ENCODE data around the gene ARHGEF4. TPM values are rescaled to one million over a fixed set of nuclear protein-coding genes. Genes with fewer than 3 reads are reported as not detected.
A peak's percentile ranks its signal among the peaks of the same experiment; 100 is the strongest.

ARHGEF4 gene
- total and polyA plus RNA-seq, 10 of the 15 experiments (the other 5 are each of a cell fraction or from before 2014, with no cell fraction given), result 0.02 to 0.24 (median 0.16) TPM; not detected in 6

DNA sequence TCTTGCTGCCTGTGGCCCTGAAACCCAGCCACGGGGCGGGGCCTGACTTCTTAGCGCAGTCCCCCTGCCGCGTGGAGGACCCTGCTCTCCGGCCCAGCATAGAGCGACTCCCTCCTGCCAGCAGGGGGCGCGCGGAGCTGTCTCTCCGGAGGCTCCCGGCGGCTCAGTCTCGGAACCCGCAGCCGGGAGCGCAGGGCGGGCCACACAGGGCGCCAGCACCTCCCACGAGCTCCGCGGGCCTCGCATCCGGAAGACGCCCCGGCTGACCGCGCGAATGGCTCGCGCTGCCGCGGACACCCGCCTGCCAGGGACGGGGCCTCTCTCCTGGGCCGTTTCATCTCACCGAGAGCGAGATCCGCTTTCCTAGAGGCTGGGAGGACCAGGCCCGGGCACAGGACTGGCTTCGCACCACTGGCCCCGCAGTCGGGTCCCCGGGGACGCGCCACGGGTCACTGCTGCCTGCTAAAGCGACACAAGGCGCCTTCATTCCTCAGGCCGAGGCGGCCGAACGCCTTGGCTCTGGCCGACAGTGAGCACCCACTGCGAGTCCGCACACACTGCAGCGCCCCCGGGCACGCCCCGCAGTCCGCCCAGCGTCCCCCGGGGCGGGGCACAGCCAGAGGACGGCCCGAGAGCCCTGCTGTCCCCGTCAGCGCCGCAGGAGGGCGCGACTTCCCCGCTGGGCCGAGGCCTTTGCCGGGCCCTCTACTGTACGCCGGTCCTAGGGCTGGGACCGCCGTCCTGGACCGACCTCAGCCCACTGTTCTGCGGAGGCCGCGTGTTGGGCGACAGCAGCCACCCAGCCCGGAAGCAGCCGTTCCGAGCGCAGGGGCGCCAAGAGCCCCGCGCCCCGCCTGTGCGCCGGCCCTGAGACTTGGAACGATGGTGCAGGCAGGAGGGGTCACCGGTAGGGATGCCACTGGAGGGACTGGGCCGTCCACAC, 39.0 kb upstream of the ARHGEF4 start (continued):
- TF ChIP-seq, protein P1, sequence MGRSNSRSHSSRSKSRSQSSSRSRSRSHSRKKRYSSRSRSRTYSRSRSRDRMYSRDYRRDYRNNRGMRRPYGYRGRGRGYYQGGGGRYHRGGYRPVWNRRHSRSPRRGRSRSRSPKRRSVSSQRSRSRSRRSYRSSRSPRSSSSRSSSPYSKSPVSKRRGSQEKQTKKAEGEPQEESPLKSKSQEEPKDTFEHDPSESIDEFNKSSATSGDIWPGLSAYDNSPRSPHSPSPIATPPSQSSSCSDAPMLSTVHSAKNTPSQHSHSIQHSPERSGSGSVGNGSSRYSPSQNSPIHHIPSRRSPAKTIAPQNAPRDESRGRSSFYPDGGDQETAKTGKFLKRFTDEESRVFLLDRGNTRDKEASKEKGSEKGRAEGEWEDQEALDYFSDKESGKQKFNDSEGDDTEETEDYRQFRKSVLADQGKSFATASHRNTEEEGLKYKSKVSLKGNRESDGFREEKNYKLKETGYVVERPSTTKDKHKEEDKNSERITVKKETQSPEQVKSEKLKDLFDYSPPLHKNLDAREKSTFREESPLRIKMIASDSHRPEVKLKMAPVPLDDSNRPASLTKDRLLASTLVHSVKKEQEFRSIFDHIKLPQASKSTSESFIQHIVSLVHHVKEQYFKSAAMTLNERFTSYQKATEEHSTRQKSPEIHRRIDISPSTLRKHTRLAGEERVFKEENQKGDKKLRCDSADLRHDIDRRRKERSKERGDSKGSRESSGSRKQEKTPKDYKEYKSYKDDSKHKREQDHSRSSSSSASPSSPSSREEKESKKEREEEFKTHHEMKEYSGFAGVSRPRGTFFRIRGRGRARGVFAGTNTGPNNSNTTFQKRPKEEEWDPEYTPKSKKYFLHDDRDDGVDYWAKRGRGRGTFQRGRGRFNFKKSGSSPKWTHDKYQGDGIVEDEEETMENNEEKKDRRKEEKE (IDR thresholded peaks at IDR 0.05), result no peak
- TF ChIP-seq RBBP5 (conservative IDR thresholded peaks at IDR 0.05) (no peak), RELA (IDR thresholded peaks at IDR 0.05; ENCODE audit: borderline replicate concordance, partially characterized antibody) (no peak), RAD21 (IDR thresholded peaks at IDR 0.05; ENCODE audit: insufficient read depth, low read depth, low read length) (peak; percentile 83), EP300 (IDR thresholded peaks at IDR 0.05; ENCODE audit: borderline replicate concordance in 1 of 2, control insufficient read depth in 1 of 2, low read depth in 2 of 2, low read length in 2 of 2) (no peak), YY1 (IDR thresholded peaks at IDR 0.05; ENCODE audit: low read depth, low read length) (peak; percentile 44), BACH1 (IDR thresholded peaks at IDR 0.05; ENCODE audit: borderline replicate concordance) (0 out of 2 replicates have a peak, but pooled peaks have one; percentile 56), JUND (IDR thresholded peaks at IDR 0.05; ENCODE audit: low read depth, low read length) (no peak), IKZF1 (conservative IDR thresholded peaks at IDR 0.05) (peak; percentile 83), NFYB (IDR thresholded peaks at IDR 0.05; ENCODE audit: insufficient read depth, low read depth, low read length) (no peak), NFIC (IDR thresholded peaks at IDR 0.05; ENCODE audit: low read depth, low read length) (no peak), ESRRA (IDR thresholded peaks at IDR 0.05; ENCODE audit: low read length) (no peak), SMAD1 (IDR thresholded peaks at IDR 0.05; ENCODE audit: low read depth, partially characterized antibody) (no peak), RUNX3 (IDR thresholded peaks at IDR 0.05; ENCODE audit: low read length) (no peak), WRNIP1 (IDR thresholded peaks at IDR 0.05; ENCODE audit: borderline replicate concordance, low read depth, low read length) (no peak)
- TF ChIP-seq, protein P2, sequence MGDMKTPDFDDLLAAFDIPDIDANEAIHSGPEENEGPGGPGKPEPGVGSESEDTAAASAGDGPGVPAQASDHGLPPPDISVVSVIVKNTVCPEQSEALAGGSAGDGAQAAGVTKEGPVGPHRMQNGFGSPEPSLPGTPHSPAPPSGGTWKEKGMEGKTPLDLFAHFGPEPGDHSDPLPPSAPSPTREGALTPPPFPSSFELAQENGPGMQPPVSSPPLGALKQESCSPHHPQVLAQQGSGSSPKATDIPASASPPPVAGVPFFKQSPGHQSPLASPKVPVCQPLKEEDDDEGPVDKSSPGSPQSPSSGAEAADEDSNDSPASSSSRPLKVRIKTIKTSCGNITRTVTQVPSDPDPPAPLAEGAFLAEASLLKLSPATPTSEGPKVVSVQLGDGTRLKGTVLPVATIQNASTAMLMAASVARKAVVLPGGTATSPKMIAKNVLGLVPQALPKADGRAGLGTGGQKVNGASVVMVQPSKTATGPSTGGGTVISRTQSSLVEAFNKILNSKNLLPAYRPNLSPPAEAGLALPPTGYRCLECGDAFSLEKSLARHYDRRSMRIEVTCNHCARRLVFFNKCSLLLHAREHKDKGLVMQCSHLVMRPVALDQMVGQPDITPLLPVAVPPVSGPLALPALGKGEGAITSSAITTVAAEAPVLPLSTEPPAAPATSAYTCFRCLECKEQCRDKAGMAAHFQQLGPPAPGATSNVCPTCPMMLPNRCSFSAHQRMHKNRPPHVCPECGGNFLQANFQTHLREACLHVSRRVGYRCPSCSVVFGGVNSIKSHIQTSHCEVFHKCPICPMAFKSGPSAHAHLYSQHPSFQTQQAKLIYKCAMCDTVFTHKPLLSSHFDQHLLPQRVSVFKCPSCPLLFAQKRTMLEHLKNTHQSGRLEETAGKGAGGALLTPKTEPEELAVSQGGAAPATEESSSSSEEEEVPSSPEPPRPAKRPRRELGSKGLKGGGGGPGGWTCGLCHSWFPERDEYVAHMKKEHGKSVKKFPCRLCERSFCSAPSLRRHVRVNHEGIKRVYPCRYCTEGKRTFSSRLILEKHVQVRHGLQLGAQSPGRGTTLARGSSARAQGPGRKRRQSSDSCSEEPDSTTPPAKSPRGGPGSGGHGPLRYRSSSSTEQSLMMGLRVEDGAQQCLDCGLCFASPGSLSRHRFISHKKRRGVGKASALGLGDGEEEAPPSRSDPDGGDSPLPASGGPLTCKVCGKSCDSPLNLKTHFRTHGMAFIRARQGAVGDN (IDR thresholded peaks at IDR 0.05), result no peak
- TF ChIP-seq, protein P3, sequence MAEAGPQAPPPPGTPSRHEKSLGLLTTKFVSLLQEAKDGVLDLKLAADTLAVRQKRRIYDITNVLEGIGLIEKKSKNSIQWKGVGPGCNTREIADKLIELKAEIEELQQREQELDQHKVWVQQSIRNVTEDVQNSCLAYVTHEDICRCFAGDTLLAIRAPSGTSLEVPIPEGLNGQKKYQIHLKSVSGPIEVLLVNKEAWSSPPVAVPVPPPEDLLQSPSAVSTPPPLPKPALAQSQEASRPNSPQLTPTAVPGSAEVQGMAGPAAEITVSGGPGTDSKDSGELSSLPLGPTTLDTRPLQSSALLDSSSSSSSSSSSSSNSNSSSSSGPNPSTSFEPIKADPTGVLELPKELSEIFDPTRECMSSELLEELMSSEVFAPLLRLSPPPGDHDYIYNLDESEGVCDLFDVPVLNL (IDR thresholded peaks at IDR 0.05; ENCODE audit: low read depth, low read length), result no peak
- TF ChIP-seq, protein P4, sequence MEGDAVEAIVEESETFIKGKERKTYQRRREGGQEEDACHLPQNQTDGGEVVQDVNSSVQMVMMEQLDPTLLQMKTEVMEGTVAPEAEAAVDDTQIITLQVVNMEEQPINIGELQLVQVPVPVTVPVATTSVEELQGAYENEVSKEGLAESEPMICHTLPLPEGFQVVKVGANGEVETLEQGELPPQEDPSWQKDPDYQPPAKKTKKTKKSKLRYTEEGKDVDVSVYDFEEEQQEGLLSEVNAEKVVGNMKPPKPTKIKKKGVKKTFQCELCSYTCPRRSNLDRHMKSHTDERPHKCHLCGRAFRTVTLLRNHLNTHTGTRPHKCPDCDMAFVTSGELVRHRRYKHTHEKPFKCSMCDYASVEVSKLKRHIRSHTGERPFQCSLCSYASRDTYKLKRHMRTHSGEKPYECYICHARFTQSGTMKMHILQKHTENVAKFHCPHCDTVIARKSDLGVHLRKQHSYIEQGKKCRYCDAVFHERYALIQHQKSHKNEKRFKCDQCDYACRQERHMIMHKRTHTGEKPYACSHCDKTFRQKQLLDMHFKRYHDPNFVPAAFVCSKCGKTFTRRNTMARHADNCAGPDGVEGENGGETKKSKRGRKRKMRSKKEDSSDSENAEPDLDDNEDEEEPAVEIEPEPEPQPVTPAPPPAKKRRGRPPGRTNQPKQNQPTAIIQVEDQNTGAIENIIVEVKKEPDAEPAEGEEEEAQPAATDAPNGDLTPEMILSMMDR (IDR thresholded peaks at IDR 0.05 in 2 of 3, conservative IDR thresholded peaks at IDR 0.05 in 1 of 3; ENCODE audit: control insufficient read depth in 2 of 3, extremely low read depth in 1 of 3, insufficient read depth in 1 of 3, low read depth in 3 of 3, low read length in 3 of 3), result peak; percentile 84 to 97 (median 95); a peak in 5 of 6 replicates
